ENCODE data around the gene CCDC92. TPM values are rescaled to one million over a fixed set of nuclear protein-coding genes. Genes with fewer than 3 reads are reported as not detected.

CCDC92 gene
- total RNA-seq, 1 donor: 8.2 TPM

DNA sequence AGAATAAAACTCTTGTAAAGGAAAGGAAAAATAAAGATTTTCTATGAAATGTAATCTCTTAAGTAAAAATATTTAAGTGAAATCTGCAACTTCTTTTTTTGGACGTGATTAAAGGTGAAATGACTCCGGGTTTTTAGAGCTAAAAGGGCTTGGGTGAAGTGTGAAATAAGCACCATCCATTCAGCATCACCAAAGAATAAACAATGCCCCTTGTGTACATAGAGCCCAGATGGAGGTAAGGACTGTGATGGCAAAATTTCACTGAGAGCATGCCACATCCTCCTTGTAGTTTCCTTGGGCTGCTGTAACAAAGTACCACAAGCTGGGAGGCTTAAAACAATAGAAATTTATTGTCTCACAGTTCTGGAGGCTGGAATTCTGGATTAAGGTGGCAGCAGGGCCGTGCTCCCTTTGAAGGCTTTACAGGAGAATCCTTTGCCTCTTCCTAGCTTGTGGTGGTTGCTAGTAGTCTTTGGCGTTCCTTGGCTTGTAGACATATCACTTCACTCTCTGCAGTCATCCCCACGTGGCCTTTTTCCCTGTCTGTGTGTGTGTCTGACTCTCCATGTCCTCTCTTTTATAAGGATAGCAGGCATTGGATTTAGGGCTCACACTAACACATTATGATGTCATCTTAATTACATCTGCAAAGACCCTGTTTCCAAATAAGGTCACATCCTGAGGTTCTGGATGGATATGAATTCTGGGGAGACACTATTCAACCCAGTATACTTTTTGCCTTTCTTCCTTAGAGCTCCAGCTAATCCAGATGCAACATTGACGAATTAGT is 24.6 kb upstream of the CCDC92 start:
- TF ChIP-seq CTCF (IDR thresholded peaks at IDR 0.05; ENCODE audit: insufficient read depth, low read depth, low read length): no peak
- DNase-seq (ENCODE audit: low read depth): peak; percentile 42
- no peak overlapping the region for H3K4me3 ChIP-seq (ENCODE audit: low read depth, low read length)

DNA sequence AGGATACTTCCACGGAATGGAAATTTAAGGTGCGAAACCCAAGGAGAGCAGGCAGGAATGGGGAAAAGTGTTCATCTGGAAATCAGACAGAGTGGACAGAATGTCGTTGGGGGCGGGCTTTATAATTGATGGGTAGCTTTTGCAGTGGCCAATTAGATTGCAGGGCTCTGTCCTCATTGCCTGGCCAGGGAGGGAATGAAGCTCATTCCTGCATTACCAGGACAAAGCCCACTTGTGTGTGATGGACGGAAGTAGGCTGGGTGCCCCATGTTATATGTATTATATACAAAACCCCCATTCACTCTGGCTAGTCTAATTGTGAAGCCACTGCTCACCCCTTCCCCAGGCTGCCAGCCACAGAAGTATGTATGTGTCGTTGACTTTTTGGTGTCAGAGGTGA is 23.9 kb upstream of the CCDC92 start:
- no peak overlapping the region for H3K4me3 ChIP-seq (ENCODE audit: low read depth, low read length)
- no peak for DNase-seq (ENCODE audit: low read depth)
- TF ChIP-seq CTCF (IDR thresholded peaks at IDR 0.05; ENCODE audit: insufficient read depth, low read depth, low read length): no peak

GRCh38 chr12:123995023-123995748 is 22.6 kb upstream of the CCDC92 start:
- DNase-seq (ENCODE audit: low read depth): no peak
- TF ChIP-seq CTCF (IDR thresholded peaks at IDR 0.05; ENCODE audit: insufficient read depth, low read depth, low read length): no peak

GRCh38 chr12:123992118-123992825 is 19.6 kb upstream of the CCDC92 start:
- no peak for TF ChIP-seq CTCF (IDR thresholded peaks at IDR 0.05; ENCODE audit: insufficient read depth, low read depth, low read length)
- DNase-seq (ENCODE audit: low read depth): no peak
- no peak overlapping the region for H3K4me3 ChIP-seq (ENCODE audit: low read depth, low read length)

More at GRCh38 chr12:123995023-123995748, 22.6 kb upstream of the CCDC92 start:
- H3K4me3 ChIP-seq (ENCODE audit: low read depth, low read length): no peak overlapping the region

DNA sequence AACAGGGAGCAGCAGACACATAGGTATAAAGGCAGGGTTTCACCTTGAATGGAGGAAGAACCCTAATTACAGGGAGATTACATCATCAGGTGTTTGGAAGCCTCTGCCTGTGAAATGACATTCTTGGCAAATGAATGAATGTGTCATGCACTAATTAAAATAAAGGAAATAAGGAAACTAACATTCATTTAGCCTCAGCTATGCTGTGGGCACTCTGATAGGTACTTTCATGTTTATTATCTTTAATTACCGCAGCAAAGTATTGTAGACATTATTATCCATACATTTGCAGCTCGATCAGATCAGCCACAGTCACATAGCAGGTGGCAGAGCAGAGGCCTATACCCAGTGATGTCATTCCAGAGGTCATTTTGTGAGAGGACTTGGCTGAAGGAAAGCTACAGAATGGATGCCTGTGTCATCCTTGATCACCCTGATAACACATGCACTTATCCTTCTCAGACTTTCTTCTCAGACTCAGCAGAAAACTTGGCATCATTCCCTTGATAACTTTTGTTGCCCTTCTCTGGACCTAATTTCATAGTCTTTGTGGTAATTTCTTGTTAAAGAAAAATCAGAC is 18.8 kb upstream of the CCDC92 start:
- no peak overlapping the region for H3K4me3 ChIP-seq (ENCODE audit: low read depth, low read length)
- no peak for TF ChIP-seq CTCF (IDR thresholded peaks at IDR 0.05; ENCODE audit: insufficient read depth, low read depth, low read length)
- no peak for DNase-seq (ENCODE audit: low read depth)

DNA sequence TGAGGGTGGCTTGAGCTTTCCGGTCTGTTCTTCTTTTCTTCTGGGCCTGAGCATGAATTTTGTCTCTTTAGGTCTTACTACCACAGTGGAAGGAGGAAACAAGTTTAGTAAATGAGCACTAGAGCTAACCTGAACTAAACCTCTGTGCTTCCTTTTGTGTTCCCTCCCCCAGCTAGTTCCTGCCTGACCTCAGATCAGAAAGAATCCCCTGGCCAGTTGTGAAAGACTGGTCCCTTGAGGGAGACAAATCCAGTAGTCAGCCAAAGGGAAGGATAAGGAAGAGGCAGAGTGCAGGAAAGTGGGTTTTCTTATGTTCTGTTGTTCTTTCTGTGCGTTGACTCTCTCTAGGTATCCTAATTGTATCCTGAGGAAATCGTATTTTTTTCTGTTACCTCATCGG is 17.9 kb upstream of the CCDC92 start:
- no peak for TF ChIP-seq CTCF (IDR thresholded peaks at IDR 0.05; ENCODE audit: insufficient read depth, low read depth, low read length)
- DNase-seq (ENCODE audit: low read depth): peak; percentile 72
- H3K4me3 ChIP-seq (ENCODE audit: low read depth, low read length): no peak overlapping the region
